ENCODE data around the gene C13orf46.

GRCh38 chr13:113962975-113963374 lies 10.9 kb downstream of the C13orf46 start:
- TF ChIP-seq CTCF (IDR thresholded peaks at IDR 0.05 in 8 of 11, conservative IDR thresholded peaks at IDR 0.05 in 3 of 11) = no peak
- TF ChIP-seq POLR2A (IDR thresholded peaks at IDR 0.05) = no peak
- no peak for TF ChIP-seq POLR2AphosphoS5 (IDR thresholded peaks at IDR 0.05)
